Activated T-helper 17 cell treated with anti-CD3 and anti-CD28 coated beads, Interleukin-2, amount 50 U/mL, for 72 hours (primary cell): ENCODE results near the gene NCOR1. TPM values are rescaled to one million over a fixed set of nuclear protein-coding genes. Genes with fewer than 3 reads are reported as not detected.

ENCODE experiments used
- ATAC-seq: fragments of 150-1000 bp; cut with Tn5 transposase; replicated peaks from 2 replicates; pipeline ENCODE4 v1.10.0; 2021; ENCODE audit warnings: mild to moderate bottlenecking, moderate library complexity
- H3K27ac Mint-ChIP-seq: one replicate; pipeline ENCODE4 v1.8.0; 2022; ENCODE audit warnings: mixed read lengths
- H3K27me3 Mint-ChIP-seq: one replicate; pipeline ENCODE4 v1.8.0; 2022; ENCODE audit warnings: mixed read lengths
- H3K36me3 Mint-ChIP-seq: one replicate; pipeline ENCODE4 v1.8.0; 2022; ENCODE audit warnings: low read depth, mild to moderate bottlenecking, mixed read lengths
- H3K4me1 Mint-ChIP-seq: one replicate; pipeline ENCODE4 v1.8.0; 2022; ENCODE audit warnings: mixed read lengths
- H3K4me3 Mint-ChIP-seq: one replicate; pipeline ENCODE4 v1.8.0; 2022; ENCODE audit warnings: mild to moderate bottlenecking, mixed read lengths
- H3K9me3 Mint-ChIP-seq: one replicate; pipeline ENCODE4 v1.8.0; 2022; ENCODE audit warnings: mixed read lengths
- total RNA-seq, 2 donors: library from RNA; stranded (reverse); gene quantifications; one replicate each; pipeline ENCODE4 v1.2.3, GENCODE V29; 2022

The NCOR1 gene
- total RNA-seq, 2 donors from 2014 or later, result 112 to 144 TPM

GRCh38 chr17:16027708-16028584 is 187.4 kb downstream of the NCOR1 start:
- peak overlapping the region; percentile 96 for H3K27ac Mint-ChIP-seq
- ATAC-seq, result peak; percentile 97
- no peaks in the 10 kb centered on the region for H3K9me3 Mint-ChIP-seq
- H3K4me1 Mint-ChIP-seq, result peaks cover 26% of the 10 kb centered on the region
- H3K4me3 Mint-ChIP-seq, result peak overlapping the region; percentile 79
- no peaks in the 10 kb centered on the region for H3K27me3 Mint-ChIP-seq
- peaks cover 100% of the 10 kb centered on the region for H3K36me3 Mint-ChIP-seq

- Mint-ChIP-seq H3K4me1 (peaks cover 26% of the 10 kb centered on the region), H3K4me3 (peak overlapping the region; percentile 79), H3K9me3 (no peaks in the 10 kb centered on the region), H3K36me3 (peaks cover 98% of the 10 kb centered on the region), H3K27ac (peak overlapping the region; percentile 96), H3K27me3 (no peaks in the 10 kb centered on the region)
- ATAC-seq, result peak; percentile 8
Observed at GRCh38 chr17:16026895-16027294, 188.4 kb downstream of the NCOR1 start.

DNA sequence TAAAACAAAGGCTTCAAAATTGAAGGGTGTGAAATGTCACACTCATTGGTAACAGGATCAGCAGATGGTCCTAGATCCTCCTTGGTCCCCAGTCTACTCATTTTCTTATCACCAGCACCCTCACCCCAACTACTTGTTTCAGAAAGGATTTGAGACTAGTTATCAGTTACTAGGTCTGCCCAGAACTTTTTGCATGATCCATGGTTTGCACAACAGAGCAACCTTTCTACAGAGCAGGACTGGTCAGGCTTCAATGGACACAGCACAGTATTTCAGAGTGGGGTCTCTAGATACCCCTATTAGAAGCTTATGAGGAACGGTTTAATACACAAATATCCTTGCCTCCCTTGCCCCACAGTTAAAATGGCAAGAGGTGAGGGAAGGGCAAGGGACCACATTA is 190.1 kb downstream of the NCOR1 start:
- H3K4me3 Mint-ChIP-seq, result no peak overlapping the region
- H3K9me3 Mint-ChIP-seq, result no peaks in the 10 kb centered on the region
- no peak for ATAC-seq
- H3K27ac Mint-ChIP-seq, result peak overlapping the region; percentile 48
- H3K27me3 Mint-ChIP-seq, result no peaks in the 10 kb centered on the region
- H3K36me3 Mint-ChIP-seq, result peaks cover 98% of the 10 kb centered on the region
- H3K4me1 Mint-ChIP-seq, result peaks cover 26% of the 10 kb centered on the region

GRCh38 chr17:16023881-16024280 is 191.5 kb downstream of the NCOR1 start:
- H3K27me3 Mint-ChIP-seq, result no peaks in the 10 kb centered on the region
- no peak overlapping the region for H3K4me3 Mint-ChIP-seq
- peaks cover 98% of the 10 kb centered on the region for H3K36me3 Mint-ChIP-seq
- H3K4me1 Mint-ChIP-seq, result peaks cover 26% of the 10 kb centered on the region
- no peak for ATAC-seq
- H3K9me3 Mint-ChIP-seq, result no peaks in the 10 kb centered on the region
- H3K27ac Mint-ChIP-seq, result no peak overlapping the region

DNA sequence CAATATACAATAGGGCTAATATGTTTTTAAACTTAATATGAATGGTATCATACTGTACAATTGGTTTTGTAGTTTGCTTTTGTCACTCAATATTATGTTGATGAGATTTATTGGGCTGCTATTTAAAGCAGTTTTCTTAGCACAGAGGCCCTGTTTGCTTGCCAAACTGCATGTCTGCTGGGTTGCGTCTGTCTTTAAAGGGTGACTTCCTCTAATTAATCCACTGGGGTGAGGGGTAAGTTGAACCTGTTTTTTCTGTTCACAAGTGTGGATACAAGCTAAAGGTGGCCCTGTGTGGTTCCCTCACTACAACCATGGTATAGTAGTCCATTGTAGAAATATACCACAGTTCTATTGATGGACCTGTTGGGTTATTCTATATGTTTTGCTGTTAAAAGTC is 196.0 kb downstream of the NCOR1 start:
- Mint-ChIP-seq H3K36me3 (peaks cover 98% of the 10 kb centered on the region), H3K4me3 (no peak overlapping the region), H3K27ac (no peak overlapping the region), H3K4me1 (peaks cover 4% of the 10 kb centered on the region), H3K9me3 (no peaks in the 10 kb centered on the region), H3K27me3 (no peaks in the 10 kb centered on the region)
- ATAC-seq, result no peak

GRCh38 chr17:16013943-16014407 is 201.4 kb downstream of the NCOR1 start:
- no peak overlapping the region for H3K4me3 Mint-ChIP-seq
- peaks cover 97% of the 10 kb centered on the region for H3K36me3 Mint-ChIP-seq
- no peaks in the 10 kb centered on the region for H3K4me1 Mint-ChIP-seq
- no peak for ATAC-seq
- no peaks in the 10 kb centered on the region for H3K27me3 Mint-ChIP-seq
- H3K9me3 Mint-ChIP-seq, result no peaks in the 10 kb centered on the region
- H3K27ac Mint-ChIP-seq, result no peak overlapping the region

DNA sequence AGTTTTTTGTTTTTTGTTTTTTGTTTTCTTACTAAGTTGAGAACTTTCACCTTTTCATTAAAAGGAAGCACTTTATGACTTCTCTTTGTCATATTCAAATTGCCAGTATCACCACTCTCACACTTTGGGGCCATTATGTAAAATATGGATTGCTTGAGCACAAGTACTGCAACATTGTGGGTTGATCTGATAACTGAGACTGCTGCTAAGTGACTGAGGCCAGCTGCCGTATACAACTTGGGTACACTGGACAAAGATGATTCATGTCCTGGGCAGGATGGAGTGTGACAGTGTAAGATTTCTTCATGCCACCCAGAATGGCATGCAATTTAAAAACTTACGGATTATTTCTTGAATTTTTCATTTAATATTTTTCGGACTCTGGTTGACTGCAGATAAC is 207.9 kb downstream of the NCOR1 start:
- Mint-ChIP-seq H3K27me3 (no peaks in the 10 kb centered on the region), H3K27ac (no peak overlapping the region)

GRCh38 chr17:16005636-16006035 is 209.7 kb downstream of the NCOR1 start:
- no peak overlapping the region for H3K4me3 Mint-ChIP-seq
- H3K27me3 Mint-ChIP-seq, result no peaks in the 10 kb centered on the region
- H3K36me3 Mint-ChIP-seq, result peaks cover 98% of the 10 kb centered on the region
- no peaks in the 10 kb centered on the region for H3K9me3 Mint-ChIP-seq
- ATAC-seq, result no peak
- peaks cover 23% of the 10 kb centered on the region for H3K4me1 Mint-ChIP-seq
- H3K27ac Mint-ChIP-seq, result no peak overlapping the region

More for the DNA sequence above, 207.9 kb downstream of the NCOR1 start:
- peak; percentile 91 for ATAC-seq
- Mint-ChIP-seq H3K9me3 (no peaks in the 10 kb centered on the region), H3K4me3 (no peak overlapping the region), H3K36me3 (peaks cover 98% of the 10 kb centered on the region), H3K4me1 (peaks cover 7% of the 10 kb centered on the region)

DNA sequence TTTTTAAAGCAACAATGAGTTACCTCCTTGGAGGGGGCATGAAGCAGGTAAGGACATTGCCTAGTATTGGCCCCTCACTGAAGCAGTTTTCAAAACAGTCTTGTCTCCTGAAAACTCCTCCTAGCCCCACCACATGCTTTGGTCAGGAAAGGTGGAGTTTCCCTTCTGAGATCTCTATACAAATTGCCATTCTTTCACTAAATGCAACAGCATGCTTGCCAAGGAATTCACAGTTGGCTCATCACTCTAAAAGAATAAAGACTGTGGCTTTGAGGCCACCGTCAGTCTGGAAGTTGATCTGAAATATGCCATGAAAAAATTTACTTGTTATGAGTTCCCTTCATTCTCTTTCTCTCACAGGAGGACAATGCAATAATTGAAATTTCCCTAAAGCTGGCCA is 211.5 kb downstream of the NCOR1 start:
- Mint-ChIP-seq H3K9me3 (no peaks in the 10 kb centered on the region), H3K36me3 (peaks cover 86% of the 10 kb centered on the region), H3K4me1 (peaks cover 26% of the 10 kb centered on the region), H3K27me3 (no peaks in the 10 kb centered on the region), H3K27ac (no peak overlapping the region), H3K4me3 (no peak overlapping the region)
- no peak for ATAC-seq

GRCh38 chr17:16002708-16003260 is 212.6 kb downstream of the NCOR1 start:
- H3K27ac Mint-ChIP-seq, result no peak overlapping the region
- peaks cover 19% of the 10 kb centered on the region for H3K4me1 Mint-ChIP-seq
- peaks cover 75% of the 10 kb centered on the region for H3K36me3 Mint-ChIP-seq
- H3K4me3 Mint-ChIP-seq, result no peak overlapping the region
- no peaks in the 10 kb centered on the region for H3K9me3 Mint-ChIP-seq
- ATAC-seq, result no peak
- no peaks in the 10 kb centered on the region for H3K27me3 Mint-ChIP-seq

DNA sequence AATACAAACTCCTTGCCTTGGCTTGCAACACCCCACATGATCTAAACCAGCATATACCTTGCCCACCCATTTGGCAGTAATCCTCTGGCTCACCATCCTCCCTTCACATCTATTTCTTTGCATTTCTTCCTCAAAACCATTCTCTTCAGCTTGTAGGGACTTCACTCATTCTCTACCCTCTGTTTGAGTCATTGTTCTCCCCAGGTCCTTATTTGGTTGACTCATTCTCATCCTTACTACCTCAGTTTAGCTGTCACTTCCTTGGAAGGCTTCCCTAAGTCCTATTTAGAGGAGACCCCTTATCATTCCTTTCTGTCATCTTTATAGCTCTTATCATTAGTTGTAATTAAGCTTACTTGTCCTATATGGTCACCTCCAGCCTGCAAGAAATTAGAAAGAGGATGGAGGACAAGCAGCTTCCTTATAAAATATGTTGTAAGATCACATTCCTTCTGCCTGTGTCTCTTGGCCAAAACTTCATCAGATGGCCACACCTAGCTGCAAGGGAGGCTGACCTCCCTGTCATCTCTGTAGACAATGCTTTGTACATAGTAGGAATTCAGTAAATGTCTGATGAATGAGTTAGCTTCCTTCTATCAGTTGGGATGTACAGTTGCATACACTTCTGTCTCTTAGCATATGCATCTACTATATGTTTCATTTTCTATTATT is 214.0 kb downstream of the NCOR1 start:
- peak overlapping the region; percentile 78 for H3K27ac Mint-ChIP-seq
- peaks cover 19% of the 10 kb centered on the region for H3K4me1 Mint-ChIP-seq
- no peaks in the 10 kb centered on the region for H3K27me3 Mint-ChIP-seq
- no peaks in the 10 kb centered on the region for H3K9me3 Mint-ChIP-seq
- H3K4me3 Mint-ChIP-seq, result peak overlapping the region; percentile 85
- peaks cover 68% of the 10 kb centered on the region for H3K36me3 Mint-ChIP-seq
- no peak for ATAC-seq

DNA sequence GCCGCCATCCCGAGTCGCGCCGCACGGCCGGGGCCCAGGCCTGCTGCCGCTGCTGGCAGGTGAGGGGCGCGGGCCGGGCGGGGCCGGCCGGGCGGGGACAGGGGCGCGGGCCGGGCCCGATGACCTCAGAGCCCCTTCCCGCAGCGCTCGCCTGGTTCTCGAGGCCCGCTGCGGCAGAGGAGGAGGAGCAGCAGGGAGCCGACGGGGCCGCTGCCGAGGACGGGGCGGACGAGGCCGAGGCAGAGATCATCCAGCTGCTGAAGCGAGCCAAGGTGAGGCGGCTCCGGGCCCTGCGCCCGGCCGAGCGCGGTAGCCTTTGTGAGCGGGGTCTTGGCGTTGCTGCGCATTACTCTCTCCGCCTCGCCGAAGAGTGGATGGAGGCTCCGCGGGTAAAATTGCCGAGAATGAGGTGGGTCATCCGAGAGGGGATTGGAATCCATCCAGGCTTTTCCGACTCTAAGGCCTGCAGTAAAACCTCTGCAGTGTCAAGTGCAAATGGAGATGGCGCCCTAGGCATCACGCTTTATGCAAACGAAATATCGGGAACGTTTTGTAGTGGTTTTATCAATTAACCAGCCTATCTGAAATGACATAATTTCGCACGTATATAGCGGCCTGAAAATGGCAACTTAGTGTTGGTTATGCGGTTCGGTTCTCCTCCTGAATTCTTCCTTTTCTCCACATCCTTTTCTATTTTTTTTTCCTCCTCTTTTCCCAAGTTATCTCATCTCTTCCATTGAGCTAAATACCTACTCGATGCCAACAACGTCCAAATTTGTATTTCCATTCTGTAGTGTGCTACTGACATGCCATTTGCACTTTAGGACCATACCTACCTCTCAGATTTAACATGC is 215.1 kb downstream of the NCOR1 start:
- H3K36me3 Mint-ChIP-seq, result peaks cover 68% of the 10 kb centered on the region
- H3K4me3 Mint-ChIP-seq, result peak overlapping the region; percentile 85
- H3K9me3 Mint-ChIP-seq, result no peaks in the 10 kb centered on the region
- peak overlapping the region; percentile 78 for H3K27ac Mint-ChIP-seq
- ATAC-seq, result peak; percentile 48
- peaks cover 19% of the 10 kb centered on the region for H3K4me1 Mint-ChIP-seq
- no peaks in the 10 kb centered on the region for H3K27me3 Mint-ChIP-seq

DNA sequence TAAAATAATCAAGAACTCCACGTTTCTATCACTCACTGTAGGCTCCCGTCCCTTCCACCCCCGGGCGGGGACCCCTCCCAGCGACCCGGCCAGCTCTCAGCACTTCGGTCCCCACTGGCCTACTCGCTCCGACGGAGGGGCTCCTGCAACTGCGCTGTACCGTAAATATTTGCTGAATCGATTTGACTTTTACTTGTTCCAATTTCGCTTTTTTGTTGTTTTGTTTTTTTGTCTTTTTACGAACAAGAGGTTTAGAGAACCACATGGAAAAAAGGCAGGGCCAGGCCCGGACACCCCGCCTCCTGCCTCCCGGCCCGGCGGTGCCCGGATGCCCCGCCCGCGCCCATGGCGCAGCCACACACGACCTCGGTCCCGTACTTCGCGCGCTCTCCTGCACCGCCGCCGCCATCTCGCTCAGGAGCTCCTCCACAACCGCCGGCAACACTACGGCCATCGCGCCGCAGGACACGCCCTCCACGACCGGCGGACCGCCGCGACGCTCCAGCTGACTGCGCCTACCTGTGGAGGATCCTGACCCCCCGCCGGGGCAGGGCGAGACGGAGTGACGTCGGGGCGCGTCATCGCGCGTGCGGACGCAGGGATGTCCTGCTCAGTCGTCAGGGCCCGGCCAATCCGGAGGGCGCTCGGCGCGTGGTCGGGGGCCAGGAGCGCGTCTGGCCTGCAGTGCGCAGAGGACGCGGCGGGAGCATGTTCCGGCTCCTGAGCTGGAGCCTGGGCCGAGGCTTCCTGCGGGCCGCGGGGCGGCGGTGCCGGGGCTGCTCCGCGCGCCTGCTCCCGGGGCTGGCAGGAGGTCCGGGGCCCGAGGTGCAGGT is 216.0 kb downstream of the NCOR1 start, which contains the start of the genes TTC19 and ZSWIM7:
Gene TTC19 (plus strand): TSS at position 684 of the 833 bp plus-strand sequence. CDS start 25 bp downstream, at position 709.
Gene ZSWIM7 (minus strand): TSS at position 564 of the 833 bp plus-strand sequence. CDS start 110 bp downstream, at position 454.
- Mint-ChIP-seq H3K27ac (peak within 1 kb of the TSS; percentile 78), H3K36me3 (peaks cover 67% of the 10 kb centered on the region)
- ATAC-seq, result peak; percentile 96

More for the DNA sequence above, 216.0 kb downstream of the NCOR1 start, which contains the start of the genes TTC19 and ZSWIM7:
- H3K4me3 Mint-ChIP-seq, result peak within 1 kb of the TSS; percentile 85
- H3K9me3 Mint-ChIP-seq, result no peaks in the 10 kb centered on the region
- peaks cover 19% of the 10 kb centered on the region for H3K4me1 Mint-ChIP-seq
- no peaks in the 10 kb centered on the region for H3K27me3 Mint-ChIP-seq
